AG04449 (cell line): Measurements from ENCODE around the gene ACP2.

Experiments used
- CTCF ChIA-PET: fragments of 350-600 bp; formaldehyde crosslinking; extraction: SDS; loops from one replicate; lab custom pipeline; 2021; ENCODE audit warnings: antibody characterized with exemption; lab: Yijun Ruan, JAX
- POLR2A ChIA-PET: fragments of 400-600, 350-600 bp; formaldehyde crosslinking; extraction: SDS; loops from one replicate; lab custom pipeline; 2020; ENCODE audit warnings: antibody characterized with exemption, inconsistent platforms; lab: Yijun Ruan, JAX
- DNase-seq: peaks from one replicate; pipeline ENCODE4 v3.0.0-alpha.2; 2010; ENCODE audit warnings: low read depth, low spot score
- H3K4me3 ChIP-seq: 2 replicates; pipeline ENCODE4 v1.5.1; 2011; ENCODE audit warnings: low read depth, mild to moderate bottlenecking, control low read depth, low read length
- CTCF ChIP-seq: IDR thresholded peaks from one replicate; pipeline ENCODE4 v1.5.1; 2011; ENCODE audit warnings: mild to moderate bottlenecking, moderate library complexity, low read length, control low read depth, inconsistent platforms; ENCODE audit not compliant: insufficient read depth; ENCODE audit errors: missing control alignments

The ACP2 gene

GRCh38 chr11:47236482-47236881 lies 12.1 kb downstream of the ACP2 start:
- DNase-seq, result no peak
- no peak for TF ChIP-seq CTCF
- H3K4me3 ChIP-seq, result no peak overlapping the region
- ChIA-PET CTCF (interaction anchor here (1.3 to 6.7 kb wide), 4 partner anchors 11 to 118 kb away, joined by 3 to 55 read pairs (median 22); partner anchors contain the start of genes ACP2 and NR1H3), POLR2A (interaction anchor here (0.7 to 4.1 kb wide), 3 partner anchors 12 to 52 kb away, joined by 3 to 14 read pairs (median 3); partner anchors contain the start of gene ACP2)

GRCh38 chr11:47235163-47235562 lies 13.5 kb downstream of the ACP2 start:
- H3K4me3 ChIP-seq, result no peak overlapping the region
- CTCF ChIA-PET, result interaction anchor here (0.6 to 6.7 kb wide), 10 partner anchors 8 to 120 kb away, joined by 3 to 55 read pairs (median 10); partner anchors contain the start of genes ACP2, MADD and NR1H3
- POLR2A ChIA-PET, result interaction anchor here (0.5 to 2.3 kb wide), 3 partner anchors 13 to 54 kb away, joined by 3 to 13 read pairs (median 5); partner anchors contain the start of gene ACP2
- no peak for TF ChIP-seq CTCF
- DNase-seq, result no peak

GRCh38 chr11:47234669-47235100 lies 13.9 kb downstream of the ACP2 start:
- POLR2A ChIA-PET, result interaction anchor here (0.5 to 2.3 kb wide), 4 partner anchors 14 to 524 kb away, joined by 3 to 13 read pairs (median 4); partner anchors contain the start of gene ACP2

GRCh38 chr11:47233989-47234668 lies 14.5 kb downstream of the ACP2 start:
- TF ChIP-seq CTCF, result peak; percentile 47
- no peak for DNase-seq
- ChIA-PET POLR2A (interaction anchor here (0.6 to 2.3 kb wide), 4 partner anchors 8 to 523 kb away, joined by 3 to 13 read pairs (median 4); partner anchors contain the start of gene ACP2), CTCF (interaction anchor here (0.7 to 6.7 kb wide), 19 partner anchors 9 to 173 kb away, joined by 3 to 55 read pairs (median 7); partner anchors contain the start of genes ACP2, MADD and NR1H3)
- H3K4me3 ChIP-seq, result no peak overlapping the region

More at GRCh38 chr11:47234669-47235100, 13.9 kb downstream of the ACP2 start:
- TF ChIP-seq CTCF, result no peak
- DNase-seq, result no peak
- H3K4me3 ChIP-seq, result no peak overlapping the region
- CTCF ChIA-PET, result interaction anchor here (1.0 to 6.7 kb wide), 13 partner anchors 8 to 139 kb away, joined by 4 to 55 read pairs (median 10); partner anchors contain the start of genes ACP2, MADD and NR1H3

- ChIA-PET CTCF (interaction anchor here (0.8 to 6.7 kb wide), 14 partner anchors 10 to 174 kb away, joined by 3 to 55 read pairs (median 8); partner anchors contain the start of genes ACP2, ARFGAP2, MADD and NR1H3), POLR2A (interaction anchor here (2.3 kb wide), 1 partner anchor 15 kb away, joined by 13 read pairs; the partner anchor contains the start of gene ACP2)
- H3K4me3 ChIP-seq, result no peak overlapping the region
- DNase-seq, result no peak
- TF ChIP-seq CTCF, result no peak
These were observed 15.6 kb downstream of the ACP2 start for GRCh38 chr11:47233051-47233450.
